ENCODE results near the gene MDGA2.

Gene MDGA2

GRCh38 chr14:47120645-47121044 is 554.8 kb downstream of the MDGA2 start:
- no peak for DNase-seq (ENCODE audit: extremely low read depth, insufficient read length)
- TF ChIP-seq, protein P1, sequence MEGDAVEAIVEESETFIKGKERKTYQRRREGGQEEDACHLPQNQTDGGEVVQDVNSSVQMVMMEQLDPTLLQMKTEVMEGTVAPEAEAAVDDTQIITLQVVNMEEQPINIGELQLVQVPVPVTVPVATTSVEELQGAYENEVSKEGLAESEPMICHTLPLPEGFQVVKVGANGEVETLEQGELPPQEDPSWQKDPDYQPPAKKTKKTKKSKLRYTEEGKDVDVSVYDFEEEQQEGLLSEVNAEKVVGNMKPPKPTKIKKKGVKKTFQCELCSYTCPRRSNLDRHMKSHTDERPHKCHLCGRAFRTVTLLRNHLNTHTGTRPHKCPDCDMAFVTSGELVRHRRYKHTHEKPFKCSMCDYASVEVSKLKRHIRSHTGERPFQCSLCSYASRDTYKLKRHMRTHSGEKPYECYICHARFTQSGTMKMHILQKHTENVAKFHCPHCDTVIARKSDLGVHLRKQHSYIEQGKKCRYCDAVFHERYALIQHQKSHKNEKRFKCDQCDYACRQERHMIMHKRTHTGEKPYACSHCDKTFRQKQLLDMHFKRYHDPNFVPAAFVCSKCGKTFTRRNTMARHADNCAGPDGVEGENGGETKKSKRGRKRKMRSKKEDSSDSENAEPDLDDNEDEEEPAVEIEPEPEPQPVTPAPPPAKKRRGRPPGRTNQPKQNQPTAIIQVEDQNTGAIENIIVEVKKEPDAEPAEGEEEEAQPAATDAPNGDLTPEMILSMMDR (IDR thresholded peaks at IDR 0.05; ENCODE audit: insufficient read depth, low read length, poor library complexity, severe bottlenecking): no peak

DNA sequence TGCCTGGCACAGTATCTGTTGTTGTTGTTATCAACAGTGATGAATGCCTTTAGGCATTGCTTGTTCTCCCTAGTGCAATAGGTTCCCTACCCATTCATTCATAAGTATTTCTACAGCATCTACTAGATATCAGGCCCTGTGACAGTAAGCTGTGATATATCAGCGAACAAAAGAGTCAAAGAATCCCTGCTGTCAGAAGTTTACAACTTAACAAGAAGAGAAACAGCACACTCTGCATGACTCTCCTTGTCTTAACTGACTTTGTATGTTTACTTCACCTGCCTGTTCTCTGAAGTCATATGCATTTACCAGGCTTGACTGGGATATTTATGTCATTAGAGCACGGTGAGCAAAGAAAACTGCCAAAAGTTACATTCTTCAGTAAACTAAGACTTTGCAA is 571.6 kb downstream of the MDGA2 start:
- no peaks in the 10 kb centered on the region for H3K27me3 ChIP-seq (replicated peaks; ENCODE audit: control insufficient read depth, insufficient read depth, low read length)
- H3K36me3 ChIP-seq (ENCODE audit: control insufficient read depth, insufficient read depth, low read length): no peaks in the 10 kb centered on the region
- DNase-seq (ENCODE audit: extremely low read depth, insufficient read length): no peak
- no peak overlapping the region for H3K4me3 ChIP-seq (replicated peaks; ENCODE audit: low read depth, low read length)
- TF ChIP-seq, protein P1 (IDR thresholded peaks at IDR 0.05; ENCODE audit: insufficient read depth, low read length, poor library complexity, severe bottlenecking): no peak

More at GRCh38 chr14:47120645-47121044, 554.8 kb downstream of the MDGA2 start:
- Histone ChIP-seq H3K36me3 (ENCODE audit: control insufficient read depth, insufficient read depth, low read length) (no peaks in the 10 kb centered on the region), H3K27me3 (replicated peaks; ENCODE audit: control insufficient read depth, insufficient read depth, low read length) (no peaks in the 10 kb centered on the region), H3K4me3 (replicated peaks; ENCODE audit: low read depth, low read length) (no peak overlapping the region)

DNA sequence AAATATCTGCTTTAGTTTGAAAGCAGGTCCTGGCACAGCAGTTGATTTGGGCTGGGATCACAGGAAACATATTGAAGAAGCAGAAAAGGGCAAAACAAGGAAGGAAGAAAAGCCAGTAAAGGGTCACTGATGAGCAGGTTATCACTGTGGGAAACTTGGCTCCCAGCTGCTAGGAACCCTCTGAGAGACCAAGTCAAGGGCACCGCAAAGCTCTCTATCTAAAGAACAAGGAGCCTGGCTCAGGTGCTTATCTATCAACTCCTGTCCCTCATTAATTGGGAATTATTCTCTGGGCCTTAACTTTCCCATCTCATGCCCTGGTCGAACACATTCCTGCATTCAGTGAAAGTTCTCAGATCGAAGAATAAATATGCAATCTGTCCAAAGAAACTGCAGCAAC is 572.9 kb downstream of the MDGA2 start:
- Histone ChIP-seq H3K27me3 (replicated peaks; ENCODE audit: control insufficient read depth, insufficient read depth, low read length) (no peaks in the 10 kb centered on the region), H3K36me3 (ENCODE audit: control insufficient read depth, insufficient read depth, low read length) (no peaks in the 10 kb centered on the region), H3K4me3 (replicated peaks; ENCODE audit: low read depth, low read length) (no peak overlapping the region)
- DNase-seq (ENCODE audit: extremely low read depth, insufficient read length): no peak
- TF ChIP-seq, protein P1 (IDR thresholded peaks at IDR 0.05; ENCODE audit: insufficient read depth, low read length, poor library complexity, severe bottlenecking): no peak

- no peaks in the 10 kb centered on the region for H3K27me3 ChIP-seq (replicated peaks; ENCODE audit: control insufficient read depth, insufficient read depth, low read length)
- no peaks in the 10 kb centered on the region for H3K36me3 ChIP-seq (ENCODE audit: control insufficient read depth, insufficient read depth, low read length)
- TF ChIP-seq, protein P1 (IDR thresholded peaks at IDR 0.05; ENCODE audit: insufficient read depth, low read length, poor library complexity, severe bottlenecking): no peak
- DNase-seq (ENCODE audit: extremely low read depth, insufficient read length): no peak
- no peak overlapping the region for H3K4me3 ChIP-seq (replicated peaks; ENCODE audit: low read depth, low read length)
Observed at GRCh38 chr14:47085678-47086077, 589.7 kb downstream of the MDGA2 start.

- TF ChIP-seq, protein P1 (IDR thresholded peaks at IDR 0.05; ENCODE audit: insufficient read depth, low read length, poor library complexity, severe bottlenecking): no peak
- DNase-seq (ENCODE audit: extremely low read depth, insufficient read length): no peak
- Histone ChIP-seq H3K4me3 (replicated peaks; ENCODE audit: low read depth, low read length) (no peak overlapping the region), H3K27me3 (replicated peaks; ENCODE audit: control insufficient read depth, insufficient read depth, low read length) (no peaks in the 10 kb centered on the region), H3K36me3 (ENCODE audit: control insufficient read depth, insufficient read depth, low read length) (no peaks in the 10 kb centered on the region)
Observed at GRCh38 chr14:47065326-47065725, 610.1 kb downstream of the MDGA2 start.

GRCh38 chr14:47060050-47060449 is 615.4 kb downstream of the MDGA2 start:
- Histone ChIP-seq H3K27me3 (replicated peaks; ENCODE audit: control insufficient read depth, insufficient read depth, low read length) (no peaks in the 10 kb centered on the region), H3K36me3 (ENCODE audit: control insufficient read depth, insufficient read depth, low read length) (no peaks in the 10 kb centered on the region), H3K4me3 (replicated peaks; ENCODE audit: low read depth, low read length) (no peak overlapping the region)
- no peak for DNase-seq (ENCODE audit: extremely low read depth, insufficient read length)
- TF ChIP-seq, protein P1 (IDR thresholded peaks at IDR 0.05; ENCODE audit: insufficient read depth, low read length, poor library complexity, severe bottlenecking): no peak

Measured in GM06990 (cell line).